GM08714 (cell line): ENCODE results near the gene PLEKHH1.
"Not testable (repeated sequence)": the region's sequence is repeated elsewhere in the genome, so short reads cannot be mapped to it uniquely, and the experiment has no call there.

Source experiments
- H3K4me3 ChIP-seq: fragments of 200-500 bp; sonication (Bioruptor generic); 2 replicates; pipeline ENCODE4 v1.5.1; 2014; ENCODE audit warnings: mild to moderate bottlenecking, low read length, inconsistent platforms
- ZNF274 ChIP-seq: IDR thresholded peaks from 2 replicates; pipeline ENCODE4 v1.6.1; 2012; ENCODE audit warnings: mild to moderate bottlenecking, low read depth, low read length

PLEKHH1 gene

GRCh38 chr14:67529947-67530935, 2.8 kb upstream of the PLEKHH1 start:
- no peak overlapping the region for H3K4me3 ChIP-seq

GRCh38 chr14:67532606-67532997, 488 bp upstream of the PLEKHH1 start:
- H3K4me3 ChIP-seq: peak overlapping the region; percentile 35; the same call in 1 of the 2 replicates
- TF ChIP-seq ZNF274: no peak

More at GRCh38 chr14:67529947-67530935, 2.8 kb upstream of the PLEKHH1 start:
- TF ChIP-seq ZNF274: no peak

DNA sequence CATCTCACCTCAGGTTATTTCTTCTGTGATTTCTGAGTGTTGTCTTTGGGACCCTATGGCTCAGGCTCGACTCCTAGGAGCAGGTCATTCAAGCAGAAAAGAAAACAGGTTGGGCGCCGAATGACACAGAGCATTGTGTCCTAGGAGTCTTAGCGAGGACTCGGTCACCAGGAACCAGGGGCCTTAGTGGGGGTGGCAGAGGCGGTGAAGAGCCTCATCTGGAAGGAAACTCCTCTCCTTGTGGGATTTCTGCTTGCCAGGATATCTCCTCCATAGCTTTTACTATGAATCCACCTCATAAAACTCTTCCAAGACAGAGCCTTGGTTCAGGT, 630 bp downstream of the PLEKHH1 start:
- no peak for TF ChIP-seq ZNF274
- peak overlapping the region; percentile 35; the same call in 1 of the 2 replicates for H3K4me3 ChIP-seq

DNA sequence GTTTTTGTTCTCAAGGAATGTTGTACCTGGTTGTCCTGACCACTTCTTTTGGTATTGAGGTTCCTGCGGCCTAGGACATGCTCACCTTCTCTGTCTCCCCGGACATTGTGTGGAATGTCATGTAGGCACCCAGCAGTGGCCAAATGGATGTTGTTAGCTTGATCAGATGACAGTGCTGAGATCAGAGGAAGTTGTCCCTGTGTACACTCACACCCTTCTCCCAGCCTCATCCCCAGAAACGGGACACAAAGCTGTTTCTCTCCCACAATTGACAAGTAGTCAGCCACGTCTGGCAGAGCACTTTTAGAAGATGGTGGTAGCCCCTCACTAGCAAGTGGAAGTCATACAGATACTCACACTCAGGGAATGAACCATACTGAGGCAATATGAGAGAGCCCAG, 3.0 kb downstream of the PLEKHH1 start:
- no peak for TF ChIP-seq ZNF274
- no peak overlapping the region for H3K4me3 ChIP-seq

- TF ChIP-seq ZNF274: no peak
- H3K4me3 ChIP-seq: no peak overlapping the region
Measured at GRCh38 chr14:67537736-67538135, 4.6 kb downstream of the PLEKHH1 start.

- TF ChIP-seq ZNF274: no peak
- no peak overlapping the region for H3K4me3 ChIP-seq
Measured at GRCh38 chr14:67538501-67538900, 5.4 kb downstream of the PLEKHH1 start.

DNA sequence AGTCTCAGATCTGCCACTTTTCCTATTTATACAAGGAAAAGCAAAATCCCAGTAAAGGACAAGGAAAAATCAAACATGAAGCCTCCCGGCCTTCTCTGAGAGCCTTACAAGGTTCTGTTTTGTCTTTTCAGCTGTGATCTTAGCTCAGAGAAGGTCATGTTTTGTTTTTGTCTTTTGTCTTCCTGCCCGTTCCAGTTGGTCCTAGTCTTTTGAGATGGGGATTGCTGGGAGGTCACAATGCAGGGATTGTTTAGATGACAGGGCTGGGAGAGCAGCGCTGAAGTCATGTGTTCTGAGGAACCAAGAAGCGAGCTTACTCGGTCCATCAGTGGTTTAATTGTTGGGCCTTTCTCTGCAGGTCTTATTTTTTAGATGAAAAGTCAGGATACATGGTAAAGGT, 6.0 kb downstream of the PLEKHH1 start:
- no peak for TF ChIP-seq ZNF274
- no peak overlapping the region for H3K4me3 ChIP-seq

DNA sequence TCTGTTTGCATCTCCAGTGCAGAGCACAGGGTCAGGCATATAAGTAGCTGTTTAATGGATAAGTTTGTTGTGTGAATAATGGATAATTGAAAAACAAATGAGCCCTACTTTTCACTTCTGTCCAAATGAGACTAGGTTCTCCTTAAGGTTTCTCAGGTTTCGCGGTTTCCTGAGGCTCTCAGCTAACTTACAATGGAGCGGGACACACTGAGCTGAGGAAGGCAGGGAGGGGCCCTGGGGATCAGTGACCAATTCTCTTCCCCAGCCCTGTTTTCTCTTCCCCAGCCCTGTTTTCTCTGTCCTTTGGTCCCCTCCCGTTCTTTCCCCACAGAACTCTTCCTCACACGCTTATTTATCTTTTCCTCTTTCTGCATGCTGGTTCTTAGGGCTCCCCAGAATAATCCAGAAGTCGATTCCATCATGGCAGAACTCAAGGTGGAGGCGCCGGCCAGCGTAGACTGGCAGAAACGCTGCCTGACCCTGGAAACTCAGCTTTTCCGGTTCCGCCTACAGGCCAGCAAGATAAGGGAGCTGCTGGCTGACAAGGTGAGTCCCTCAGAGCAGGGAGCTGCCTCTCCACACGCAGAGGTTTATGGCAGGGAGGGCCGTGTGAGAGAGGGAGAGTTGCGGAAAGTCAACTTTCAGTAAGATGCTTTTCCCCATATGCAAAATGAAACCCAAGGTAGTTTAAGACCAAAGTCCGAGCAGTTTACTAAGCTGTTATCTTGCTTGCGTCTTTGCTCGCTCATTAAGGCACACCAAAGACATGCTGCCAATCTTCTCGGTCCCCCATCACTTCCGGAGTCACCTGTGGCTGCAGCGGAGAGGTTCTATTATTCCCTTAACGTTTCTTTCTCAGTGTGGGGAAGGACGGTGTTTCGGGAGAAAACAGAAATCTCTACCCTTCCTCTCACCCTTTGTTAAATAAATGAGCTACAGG, 8.6 kb downstream of the PLEKHH1 start:
- TF ChIP-seq ZNF274: no peak
- peak overlapping the region; percentile 1; the same call in 1 of the 2 replicates for H3K4me3 ChIP-seq

DNA sequence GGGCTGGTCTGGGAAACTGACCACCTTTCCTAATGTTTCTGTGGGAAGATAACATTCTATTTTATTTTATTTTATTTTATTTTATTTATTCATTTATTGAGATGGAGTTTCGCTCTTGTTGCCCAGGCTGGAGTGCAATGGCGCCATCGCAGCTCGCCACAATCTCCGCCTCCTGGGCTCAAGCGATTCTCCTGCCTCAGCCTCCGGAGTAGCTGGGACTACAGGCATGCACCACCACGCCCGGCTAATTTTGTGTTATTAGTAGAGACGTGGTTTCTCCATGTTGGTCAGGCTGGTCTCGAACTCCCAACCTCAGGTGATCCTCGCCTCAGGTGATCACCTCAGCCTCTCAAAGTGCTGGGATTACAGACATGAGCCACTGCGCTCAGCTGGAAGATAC, 9.5 kb downstream of the PLEKHH1 start:
- H3K4me3 ChIP-seq: not testable (repeated sequence)

DNA sequence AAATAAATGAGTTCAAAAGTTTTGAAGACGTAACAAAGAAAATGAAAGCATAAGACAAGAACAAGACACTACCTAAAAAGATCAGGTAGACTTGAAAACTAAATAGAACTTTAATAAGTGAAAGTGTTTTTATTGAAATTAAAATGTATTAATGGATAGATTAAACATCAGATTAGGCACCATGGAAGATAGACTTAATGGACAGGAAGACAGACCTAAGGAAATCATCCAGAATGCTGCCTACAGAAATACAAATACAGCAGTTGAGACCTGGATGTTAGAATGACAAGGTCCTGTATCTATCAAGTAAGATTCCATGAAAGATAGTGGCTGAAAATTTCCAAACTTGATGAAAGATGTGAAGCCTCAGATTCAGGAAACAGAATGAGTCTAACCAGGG, 11.5 kb downstream of the PLEKHH1 start:
- TF ChIP-seq ZNF274: no peak
- H3K4me3 ChIP-seq: no peak overlapping the region

DNA sequence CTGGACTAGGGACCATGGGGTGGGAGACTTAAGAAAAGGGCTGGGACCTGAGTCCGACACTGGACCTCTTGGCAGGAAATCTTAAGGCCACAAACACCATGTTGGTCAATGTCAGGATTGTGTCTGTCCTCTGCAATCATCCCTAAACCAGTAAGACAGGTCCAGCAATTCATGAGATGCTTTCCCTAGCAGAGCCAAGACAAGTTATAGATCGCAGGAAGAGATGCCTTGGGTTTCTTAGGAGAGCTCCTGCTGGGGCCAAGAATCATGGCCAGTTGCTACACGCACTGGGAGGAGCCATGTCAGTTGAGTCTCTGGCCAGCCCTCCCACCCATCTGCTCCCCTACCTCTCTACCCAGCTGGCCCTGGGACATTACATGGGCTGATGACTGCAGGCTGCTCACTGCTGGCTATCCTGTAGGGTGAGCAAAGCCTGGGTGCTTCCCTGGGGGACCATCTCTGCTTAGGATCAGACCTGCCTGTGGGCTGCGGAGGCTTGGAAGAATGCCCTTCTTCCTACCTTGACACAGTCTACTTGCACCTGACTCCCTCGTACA, 14.2 kb downstream of the PLEKHH1 start:
- no peak for TF ChIP-seq ZNF274
- no peak overlapping the region for H3K4me3 ChIP-seq

GRCh38 chr14:67549734-67550133, 16.6 kb downstream of the PLEKHH1 start:
- H3K4me3 ChIP-seq: no peak overlapping the region
- TF ChIP-seq ZNF274: no peak

- H3K4me3 ChIP-seq: no peak overlapping the region
- no peak for TF ChIP-seq ZNF274
Measured at GRCh38 chr14:67551123-67551522, 18.0 kb downstream of the PLEKHH1 start.

- H3K4me3 ChIP-seq: no peak overlapping the region
- TF ChIP-seq ZNF274: no peak
Measured at GRCh38 chr14:67551940-67552339, 18.9 kb downstream of the PLEKHH1 start.
